GM18505 (cell line): ENCODE measurements around the gene COL9A3.
"Not testable (repeated sequence)": the region's sequence is repeated elsewhere in the genome, so short reads cannot be mapped to it uniquely, and the experiment has no call there.

ENCODE experiments used
- ATAC-seq: cut with Tn5 transposase; IDR thresholded peaks from one replicate; pipeline ENCODE4 v1.9.1; 2021; ENCODE audit not compliant: unreplicated experiment
- POLR2A ChIP-seq: IDR thresholded peaks from 4 replicates; pipeline ENCODE4 v1.6.1; 2011; ENCODE audit warnings: borderline replicate concordance; ENCODE audit not compliant: insufficient read depth, insufficient read length; ENCODE audit errors: extremely low read depth

The COL9A3 gene

DNA sequence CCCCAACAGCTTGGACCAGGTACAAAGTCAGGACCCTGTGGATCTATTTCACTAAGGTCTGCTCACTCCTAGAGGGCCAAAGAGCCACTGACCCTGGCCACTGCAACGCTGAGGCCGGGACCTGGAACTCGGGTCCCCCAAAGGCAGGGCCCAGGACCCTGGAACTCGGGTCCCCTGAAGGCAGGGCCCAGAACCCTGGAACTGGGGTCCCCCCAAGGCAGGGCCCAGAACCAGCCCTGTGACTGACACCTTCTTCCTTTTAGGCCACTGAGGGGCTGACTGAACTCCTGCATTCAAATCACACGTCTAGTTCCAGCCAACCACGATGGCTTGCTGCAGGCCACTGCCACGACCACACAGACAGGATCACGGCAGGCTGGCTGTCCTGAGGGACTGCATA, 35.3 kb downstream of the COL9A3 start:
- ATAC-seq, result no peak
- TF ChIP-seq POLR2A, result no peak

- no peak for TF ChIP-seq POLR2A
Observed at GRCh38 chr20:62852841-62853240, 36.0 kb downstream of the COL9A3 start.

GRCh38 chr20:62853304-62853703, 36.5 kb downstream of the COL9A3 start:
- ATAC-seq, result not testable (repeated sequence)

More at GRCh38 chr20:62852841-62853240, 36.0 kb downstream of the COL9A3 start:
- no peak for ATAC-seq

DNA sequence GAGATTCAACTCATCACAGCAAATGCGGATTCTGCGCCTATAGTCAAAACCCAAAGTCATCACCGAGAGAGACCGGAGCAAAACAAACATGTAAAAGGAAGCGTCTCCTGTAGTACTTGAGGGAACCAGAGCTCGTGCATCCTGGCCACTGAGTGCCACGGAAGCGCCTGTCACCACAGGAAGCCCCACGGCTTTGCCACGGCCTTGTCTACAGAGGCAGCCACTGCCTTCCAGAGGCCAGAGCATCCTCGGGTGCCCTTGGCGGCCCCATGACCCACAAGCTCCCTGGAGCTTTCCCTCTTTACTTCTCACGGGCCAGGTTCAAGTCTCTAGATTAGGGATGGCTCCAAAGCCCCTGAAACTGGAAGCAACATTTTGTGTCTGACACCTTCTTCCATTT, 37.3 kb downstream of the COL9A3 start:
- no peak for TF ChIP-seq POLR2A
- ATAC-seq, result no peak

- no peak for ATAC-seq
- TF ChIP-seq POLR2A, result no peak
Observed at GRCh38 chr20:62855120-62855519, 38.3 kb downstream of the COL9A3 start.

- TF ChIP-seq POLR2A, result no peak
- no peak for ATAC-seq
Observed at GRCh38 chr20:62856931-62857619, 40.2 kb downstream of the COL9A3 start.

DNA sequence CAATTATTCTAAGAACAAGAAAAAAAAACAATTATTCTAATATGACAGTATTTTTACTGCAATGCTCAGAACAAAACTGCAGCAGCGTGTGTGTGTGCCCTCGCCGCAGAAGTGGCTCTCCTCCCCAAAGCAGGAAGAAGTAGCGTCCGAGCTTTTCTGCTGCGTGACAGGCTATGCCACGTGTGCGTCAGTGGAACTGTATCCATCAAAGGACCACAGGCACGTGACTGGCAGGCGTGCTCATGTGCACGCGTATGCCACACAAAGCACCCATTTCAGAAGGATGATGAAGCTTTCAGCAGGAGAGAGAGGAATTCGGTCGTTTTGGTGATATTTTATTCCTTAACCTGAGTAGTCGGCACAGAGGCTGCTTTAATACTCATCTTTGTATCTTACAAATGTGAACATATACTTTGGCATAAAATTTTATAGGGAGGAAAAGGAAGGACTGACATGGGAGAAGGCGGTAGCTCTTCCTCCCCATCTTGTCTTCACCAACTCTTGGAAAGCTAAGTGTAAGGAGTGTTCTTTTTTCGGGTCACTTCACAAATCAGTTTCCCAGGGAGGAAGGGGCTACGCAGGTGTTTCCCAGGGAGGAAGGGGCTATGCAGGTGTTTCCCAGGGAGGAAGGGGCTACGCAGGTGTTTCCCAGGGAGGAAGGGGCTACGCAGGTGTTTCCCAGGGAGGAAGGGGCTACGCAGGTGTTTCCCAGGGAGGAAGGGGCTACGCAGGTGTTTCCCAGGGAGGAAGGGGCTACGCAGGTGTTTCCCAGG, 41.4 kb downstream of the COL9A3 start:
- no peak for ATAC-seq
- TF ChIP-seq POLR2A, result no peak

DNA sequence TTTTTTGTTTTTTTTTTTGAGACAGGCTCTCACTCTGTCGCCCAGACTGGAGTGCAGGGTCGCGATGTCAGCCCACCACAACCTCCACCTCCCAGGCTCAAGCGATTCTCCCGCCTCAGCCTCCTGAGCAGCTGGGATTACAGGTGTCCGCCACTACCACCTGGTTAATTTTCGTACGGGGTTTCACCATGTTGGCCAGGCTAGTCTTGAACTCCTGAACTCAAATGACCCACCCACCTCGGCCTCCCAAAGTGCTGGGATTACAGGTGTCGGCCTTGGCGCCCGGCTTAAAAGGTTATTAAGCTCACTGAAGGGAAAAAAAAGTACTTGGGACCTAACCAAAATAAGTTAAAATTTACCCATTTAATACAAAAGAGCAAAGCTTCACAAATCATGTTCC, 42.9 kb downstream of the COL9A3 start:
- no peak for TF ChIP-seq POLR2A
- no peak for ATAC-seq

DNA sequence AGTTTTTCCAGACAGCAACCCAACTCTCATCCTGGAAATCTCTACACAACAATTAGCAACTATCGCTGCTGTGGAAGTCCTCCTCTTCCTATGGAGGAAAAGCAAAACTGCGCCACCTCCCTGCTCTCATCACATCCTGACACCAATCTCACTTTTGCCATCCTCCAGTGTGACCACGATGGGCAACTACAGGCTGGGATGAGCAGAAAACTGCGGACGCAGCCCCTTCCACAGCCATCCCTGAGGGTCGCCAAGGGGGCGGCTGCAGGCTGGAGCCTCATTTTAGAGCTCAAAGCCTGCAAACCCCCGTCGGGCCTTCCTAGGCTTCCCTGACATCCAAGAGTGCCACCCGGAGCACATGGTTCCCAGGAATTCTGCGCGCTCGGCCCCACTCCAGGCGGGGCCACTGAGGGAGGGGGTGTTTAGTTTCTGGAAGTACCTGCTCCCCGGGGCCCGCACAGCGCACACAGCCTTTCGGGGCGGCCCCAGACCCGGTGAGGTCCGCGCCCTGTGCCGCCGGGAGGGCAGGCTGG, 43.6 kb downstream of the COL9A3 start:
- peak; percentile 8 for ATAC-seq
- no peak for TF ChIP-seq POLR2A

- ATAC-seq, result peak; percentile 25
- TF ChIP-seq POLR2A, result no peak
Observed at GRCh38 chr20:62860924-62861691, 44.3 kb downstream of the COL9A3 start.

DNA sequence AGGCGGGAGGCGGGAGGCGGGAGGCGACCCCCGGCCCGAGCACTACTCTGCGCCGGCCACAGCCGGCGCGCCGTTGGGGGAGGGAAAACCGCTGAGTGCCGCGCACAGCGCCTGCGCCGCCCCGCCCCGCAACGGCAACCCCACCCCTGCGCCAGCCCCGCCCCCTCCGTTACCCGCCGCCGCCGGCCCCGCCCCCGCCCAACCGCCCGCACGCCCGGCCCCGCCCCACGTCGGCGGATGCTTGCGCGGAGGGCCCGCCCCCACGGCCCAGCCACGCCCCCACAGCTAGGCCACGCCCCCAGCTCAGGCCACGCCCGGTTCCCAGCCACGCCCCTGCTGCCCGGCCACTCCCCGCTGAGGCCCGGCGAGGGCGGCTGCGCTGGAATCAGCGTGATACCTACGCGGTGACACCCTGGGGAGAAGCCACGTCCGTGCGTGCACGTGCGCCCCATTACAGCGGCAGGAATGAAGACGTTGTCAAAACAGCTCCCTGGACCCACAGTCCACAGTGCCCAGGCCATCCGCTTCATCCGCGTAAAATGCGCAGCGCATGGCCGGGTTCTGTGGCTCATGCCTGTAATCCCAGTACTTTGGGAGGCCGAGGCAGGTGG, 45.0 kb downstream of the COL9A3 start, which contains the start of gene TCFL5:
TSS of gene TCFL5 (minus strand) at position 97 of the 611 bp plus-strand sequence. CDS start 152 bp downstream, outside the sequence.
- TF ChIP-seq POLR2A, result peak; percentile 36
- peak; percentile 65 for ATAC-seq

DNA sequence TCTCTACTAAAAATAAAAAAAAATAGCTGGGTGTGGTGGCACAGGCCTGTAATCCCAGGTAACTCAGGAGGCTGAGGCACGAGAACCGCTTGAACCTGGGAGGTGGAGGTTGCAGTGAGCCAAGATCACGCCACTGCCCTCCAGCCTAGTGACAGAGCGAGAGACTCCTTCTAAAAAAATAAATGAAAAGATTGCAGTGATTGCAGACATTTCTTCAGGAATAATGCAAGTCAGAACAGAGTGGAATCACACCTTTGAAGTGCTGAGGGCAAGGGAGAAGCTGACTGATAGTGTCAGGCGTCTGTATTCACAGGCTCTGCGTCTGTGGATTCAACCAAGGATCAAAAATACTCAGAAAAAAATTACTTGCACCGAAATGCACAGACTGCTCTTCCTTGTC, 47.4 kb downstream of the COL9A3 start:
- ATAC-seq, result no peak
- no peak for TF ChIP-seq POLR2A

DNA sequence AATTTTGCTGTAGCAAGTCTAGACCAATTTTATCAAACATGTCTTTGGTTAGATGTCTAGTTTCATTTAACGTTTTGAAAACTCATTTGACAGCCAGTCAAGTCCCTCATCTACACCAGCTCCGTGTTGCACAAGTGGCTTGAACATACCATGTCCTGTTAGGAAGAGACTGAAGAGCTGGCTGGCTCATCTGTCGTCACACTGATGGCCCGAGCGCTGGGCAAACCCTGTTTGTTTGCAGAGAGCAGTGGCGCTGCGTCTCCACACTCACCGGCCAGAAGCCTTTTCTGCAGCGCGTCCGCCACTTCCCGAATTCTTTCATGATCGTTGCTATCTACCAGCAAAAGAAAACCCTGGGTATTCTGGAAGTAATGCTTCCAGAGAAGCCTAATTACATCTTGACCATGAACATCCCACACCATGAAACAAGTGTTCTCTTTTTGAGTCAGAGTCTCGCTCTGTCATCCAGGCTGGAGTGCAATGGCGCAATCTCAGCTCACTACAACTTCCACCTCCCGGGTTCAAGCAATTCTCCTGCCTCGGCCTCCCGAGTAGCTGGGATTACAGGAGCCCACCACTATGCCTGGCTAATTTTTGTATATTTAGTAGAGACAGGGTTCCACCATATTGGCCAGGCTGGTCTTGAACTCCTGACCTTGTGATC, 55.5 kb downstream of the COL9A3 start:
- TF ChIP-seq POLR2A, result no peak
- no peak for ATAC-seq

GRCh38 chr20:62872862-62873261, 56.0 kb downstream of the COL9A3 start:
- ATAC-seq, result no peak
- no peak for TF ChIP-seq POLR2A
